ENCODE data around the gene ACAN.

The ACAN gene

GRCh38 chr15:88839961-88840360 lies 36.7 kb downstream of the ACAN start:
- POLR2A ChIA-PET, result no interaction called here
- CTCF ChIA-PET, result no interaction called here
- Histone ChIP-seq H3K27me3 (replicated peaks in 2 of 5; ENCODE audit: control insufficient read depth in 4 of 5, insufficient read depth in 5 of 5, low read length in 4 of 5) (peaks cover 0 to 4% (median 0%) of the 10 kb centered on the region in 5 experiments), H3K4me3 (ENCODE audit: control insufficient read depth in 1 of 7, extremely low read depth in 1 of 7, insufficient read depth in 4 of 7, low read depth in 2 of 7, low read length in 6 of 7) (no peak overlapping the region), H3K9me3 (ENCODE audit: control extremely low read depth in 1 of 5, control insufficient read depth in 4 of 5, insufficient read depth in 2 of 5, low read depth in 1 of 5, low read length in 4 of 5) (no peaks in the 10 kb centered on the region), H3K4me1 (ENCODE audit: control extremely low read depth in 1 of 4, control insufficient read depth in 4 of 4, insufficient read depth in 4 of 4, low read length in 3 of 4) (no peaks in the 10 kb centered on the region), H3K27ac (ENCODE audit: insufficient read depth in 1 of 2, low read depth in 1 of 2, low read length in 2 of 2, poor library complexity in 1 of 2, severe bottlenecking in 2 of 2) (no peak overlapping the region), H3K36me3 (ENCODE audit: control insufficient read depth in 4 of 4, insufficient read depth in 4 of 4, low read length in 3 of 4) (no peaks in the 10 kb centered on the region)
- no peak for DNase-seq
- over 99% methylated on average over 15 of the region's 16 CpGs for WGBS (ENCODE audit: insufficient coverage)

- Histone ChIP-seq H3K27me3 (replicated peaks in 2 of 5; ENCODE audit: control insufficient read depth in 4 of 5, insufficient read depth in 5 of 5, low read length in 4 of 5) (peaks cover 0 to 2% (median 0%) of the 10 kb centered on the region in 5 experiments), H3K27ac (ENCODE audit: insufficient read depth in 1 of 2, low read depth in 1 of 2, low read length in 2 of 2, poor library complexity in 1 of 2, severe bottlenecking in 2 of 2) (no peak overlapping the region), H3K9me3 (ENCODE audit: control extremely low read depth in 1 of 5, control insufficient read depth in 4 of 5, insufficient read depth in 2 of 5, low read depth in 1 of 5, low read length in 4 of 5) (no peaks in the 10 kb centered on the region), H3K4me3 (ENCODE audit: control insufficient read depth in 1 of 7, extremely low read depth in 1 of 7, insufficient read depth in 4 of 7, low read depth in 2 of 7, low read length in 6 of 7) (no peak overlapping the region), H3K36me3 (ENCODE audit: control insufficient read depth in 4 of 4, insufficient read depth in 4 of 4, low read length in 3 of 4) (no peaks in the 10 kb centered on the region), H3K4me1 (ENCODE audit: control extremely low read depth in 1 of 4, control insufficient read depth in 4 of 4, insufficient read depth in 4 of 4, low read length in 3 of 4) (no peaks in the 10 kb centered on the region)
- WGBS (ENCODE audit: insufficient coverage), result no CpG with 5 or more reads among the region's 1 CpG
- ChIA-PET POLR2A (no interaction called here), CTCF (no interaction called here)
- DNase-seq, result peak in 1 of 3 donors; percentile 3
Measured at GRCh38 chr15:88841236-88841635, 38.0 kb downstream of the ACAN start.

GRCh38 chr15:88842156-88842555 lies 38.9 kb downstream of the ACAN start:
- ChIA-PET CTCF (interaction anchor here (1.1 kb wide), 1 partner anchor 217 kb away, joined by 3 read pairs; no protein-coding TSS in a partner anchor), POLR2A (no interaction called here)
- Histone ChIP-seq H3K9me3 (ENCODE audit: control extremely low read depth in 1 of 5, control insufficient read depth in 4 of 5, insufficient read depth in 2 of 5, low read depth in 1 of 5, low read length in 4 of 5) (no peaks in the 10 kb centered on the region), H3K27ac (ENCODE audit: insufficient read depth in 1 of 2, low read depth in 1 of 2, low read length in 2 of 2, poor library complexity in 1 of 2, severe bottlenecking in 2 of 2) (no peak overlapping the region), H3K4me3 (ENCODE audit: control insufficient read depth in 1 of 7, extremely low read depth in 1 of 7, insufficient read depth in 4 of 7, low read depth in 2 of 7, low read length in 6 of 7) (no peak overlapping the region), H3K36me3 (ENCODE audit: control insufficient read depth in 4 of 4, insufficient read depth in 4 of 4, low read length in 3 of 4) (no peaks in the 10 kb centered on the region), H3K27me3 (replicated peaks in 2 of 5; ENCODE audit: control insufficient read depth in 4 of 5, insufficient read depth in 5 of 5, low read length in 4 of 5) (peaks cover 0 to 2% (median 0%) of the 10 kb centered on the region in 5 experiments), H3K4me1 (ENCODE audit: control extremely low read depth in 1 of 4, control insufficient read depth in 4 of 4, insufficient read depth in 4 of 4, low read length in 3 of 4) (no peaks in the 10 kb centered on the region)
- WGBS (ENCODE audit: insufficient coverage), result no CpG with 5 or more reads among the region's 4 CpGs
- DNase-seq, result no peak

DNA sequence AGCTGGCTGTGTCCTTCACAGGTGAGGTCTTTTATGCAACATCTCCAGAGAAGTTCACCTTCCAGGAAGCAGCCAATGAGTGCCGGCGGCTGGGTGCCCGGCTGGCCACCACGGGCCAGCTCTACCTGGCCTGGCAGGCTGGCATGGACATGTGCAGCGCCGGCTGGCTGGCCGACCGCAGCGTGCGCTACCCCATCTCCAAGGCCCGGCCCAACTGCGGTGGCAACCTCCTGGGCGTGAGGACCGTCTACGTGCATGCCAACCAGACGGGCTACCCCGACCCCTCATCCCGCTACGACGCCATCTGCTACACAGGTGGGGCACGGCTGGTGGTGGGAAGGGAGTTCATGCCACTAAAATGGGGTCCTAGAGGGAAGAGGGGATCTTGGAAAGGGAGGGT lies 40.1 kb downstream of the ACAN start:
- Histone ChIP-seq H3K36me3 (ENCODE audit: control insufficient read depth in 4 of 4, insufficient read depth in 4 of 4, low read length in 3 of 4) (no peaks in the 10 kb centered on the region), H3K9me3 (ENCODE audit: control extremely low read depth in 1 of 5, control insufficient read depth in 4 of 5, insufficient read depth in 2 of 5, low read depth in 1 of 5, low read length in 4 of 5) (no peaks in the 10 kb centered on the region), H3K4me1 (ENCODE audit: control extremely low read depth in 1 of 4, control insufficient read depth in 4 of 4, insufficient read depth in 4 of 4, low read length in 3 of 4) (no peaks in the 10 kb centered on the region), H3K27ac (ENCODE audit: insufficient read depth in 1 of 2, low read depth in 1 of 2, low read length in 2 of 2, poor library complexity in 1 of 2, severe bottlenecking in 2 of 2) (no peak overlapping the region), H3K4me3 (ENCODE audit: control insufficient read depth in 1 of 7, extremely low read depth in 1 of 7, insufficient read depth in 4 of 7, low read depth in 2 of 7, low read length in 6 of 7) (no peak overlapping the region), H3K27me3 (replicated peaks in 2 of 5; ENCODE audit: control insufficient read depth in 4 of 5, insufficient read depth in 5 of 5, low read length in 4 of 5) (peaks cover 0 to 2% (median 0%) of the 10 kb centered on the region in 5 experiments)
- ChIA-PET CTCF (no interaction called here), POLR2A (no interaction called here)
- 98% methylated on average over 19 of the region's 21 CpGs for WGBS (ENCODE audit: insufficient coverage)
- no peak for DNase-seq

DNA sequence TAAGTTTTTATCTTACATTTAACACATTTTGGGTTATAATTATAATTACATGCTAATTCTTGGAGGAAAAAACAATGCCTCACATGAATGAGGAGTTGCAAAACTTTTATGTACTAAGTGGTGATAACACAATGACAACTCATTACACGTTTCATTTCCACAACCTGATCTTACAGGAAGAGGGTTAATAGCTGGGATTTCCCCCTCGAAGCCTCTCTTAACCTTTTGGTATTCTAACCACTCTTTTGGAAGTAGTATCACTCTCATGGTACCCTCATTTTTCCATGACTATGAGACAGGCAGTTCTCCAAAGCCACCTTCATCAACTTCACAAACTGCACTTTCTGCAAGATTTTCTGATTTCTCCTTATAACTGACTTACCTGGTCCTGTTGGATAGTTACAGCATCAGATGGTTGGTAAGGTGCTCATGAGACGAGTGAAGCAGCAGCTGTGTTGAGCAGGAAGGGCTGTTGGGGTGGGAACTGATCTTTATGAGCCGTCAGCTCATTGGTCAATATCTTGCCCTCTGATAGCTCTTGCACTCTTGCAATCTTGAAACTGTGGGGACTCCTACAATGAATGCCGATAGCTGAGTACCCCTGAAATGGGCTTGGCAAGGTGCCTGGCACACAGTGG lies 41.6 kb downstream of the ACAN start:
- Histone ChIP-seq H3K4me3 (ENCODE audit: control insufficient read depth in 1 of 7, extremely low read depth in 1 of 7, insufficient read depth in 4 of 7, low read depth in 2 of 7, low read length in 6 of 7) (no peak overlapping the region), H3K36me3 (ENCODE audit: control insufficient read depth in 4 of 4, insufficient read depth in 4 of 4, low read length in 3 of 4) (no peaks in the 10 kb centered on the region), H3K9me3 (ENCODE audit: control extremely low read depth in 1 of 5, control insufficient read depth in 4 of 5, insufficient read depth in 2 of 5, low read depth in 1 of 5, low read length in 4 of 5) (no peaks in the 10 kb centered on the region), H3K27me3 (replicated peaks in 2 of 5; ENCODE audit: control insufficient read depth in 4 of 5, insufficient read depth in 5 of 5, low read length in 4 of 5) (peaks cover 0 to 3% (median 0%) of the 10 kb centered on the region in 5 experiments), H3K27ac (ENCODE audit: insufficient read depth in 1 of 2, low read depth in 1 of 2, low read length in 2 of 2, poor library complexity in 1 of 2, severe bottlenecking in 2 of 2) (no peak overlapping the region), H3K4me1 (ENCODE audit: control extremely low read depth in 1 of 4, control insufficient read depth in 4 of 4, insufficient read depth in 4 of 4, low read length in 3 of 4) (no peaks in the 10 kb centered on the region)
- CTCF ChIA-PET, result no interaction called here
- DNase-seq, result no peak
- WGBS (ENCODE audit: insufficient coverage), result 66% methylated on average over 5 of the region's 5 CpGs
- POLR2A ChIA-PET, result no interaction called here

GRCh38 chr15:88845616-88846015 lies 42.4 kb downstream of the ACAN start:
- no peak overlapping the region for H3K4me3 ChIP-seq (ENCODE audit: control insufficient read depth in 1 of 7, extremely low read depth in 1 of 7, insufficient read depth in 4 of 7, low read depth in 2 of 7, low read length in 6 of 7)
- peaks cover 0 to 3% (median 0%) of the 10 kb centered on the region in 5 experiments for H3K27me3 ChIP-seq (replicated peaks in 2 of 5; ENCODE audit: control insufficient read depth in 4 of 5, insufficient read depth in 5 of 5, low read length in 4 of 5)
- ChIA-PET CTCF (no interaction called here), POLR2A (no interaction called here)
- no peaks in the 10 kb centered on the region for H3K36me3 ChIP-seq (ENCODE audit: control insufficient read depth in 4 of 4, insufficient read depth in 4 of 4, low read length in 3 of 4)
- DNase-seq, result no peak
- H3K27ac ChIP-seq (ENCODE audit: insufficient read depth in 1 of 2, low read depth in 1 of 2, low read length in 2 of 2, poor library complexity in 1 of 2, severe bottlenecking in 2 of 2), result no peak overlapping the region
- H3K9me3 ChIP-seq (ENCODE audit: control extremely low read depth in 1 of 5, control insufficient read depth in 4 of 5, insufficient read depth in 2 of 5, low read depth in 1 of 5, low read length in 4 of 5), result no peaks in the 10 kb centered on the region
- no peaks in the 10 kb centered on the region for H3K4me1 ChIP-seq (ENCODE audit: control extremely low read depth in 1 of 4, control insufficient read depth in 4 of 4, insufficient read depth in 4 of 4, low read length in 3 of 4)
- WGBS (ENCODE audit: insufficient coverage), result 96% methylated on average over 14 of the region's 15 CpGs

- DNase-seq, result no peak
- Histone ChIP-seq H3K4me3 (ENCODE audit: control insufficient read depth in 1 of 7, extremely low read depth in 1 of 7, insufficient read depth in 4 of 7, low read depth in 2 of 7, low read length in 6 of 7) (no peak overlapping the region), H3K9me3 (ENCODE audit: control extremely low read depth in 1 of 5, control insufficient read depth in 4 of 5, insufficient read depth in 2 of 5, low read depth in 1 of 5, low read length in 4 of 5) (no peaks in the 10 kb centered on the region), H3K36me3 (ENCODE audit: control insufficient read depth in 4 of 4, insufficient read depth in 4 of 4, low read length in 3 of 4) (no peaks in the 10 kb centered on the region), H3K4me1 (ENCODE audit: control extremely low read depth in 1 of 4, control insufficient read depth in 4 of 4, insufficient read depth in 4 of 4, low read length in 3 of 4) (no peaks in the 10 kb centered on the region), H3K27ac (ENCODE audit: insufficient read depth in 1 of 2, low read depth in 1 of 2, low read length in 2 of 2, poor library complexity in 1 of 2, severe bottlenecking in 2 of 2) (no peak overlapping the region), H3K27me3 (replicated peaks in 2 of 5; ENCODE audit: control insufficient read depth in 4 of 5, insufficient read depth in 5 of 5, low read length in 4 of 5) (peaks cover 0 to 4% (median 0%) of the 10 kb centered on the region in 5 experiments)
- WGBS (ENCODE audit: insufficient coverage), result 86% methylated on average over 18 of the region's 20 CpGs
- ChIA-PET POLR2A (no interaction called here), CTCF (no interaction called here)
Measured at GRCh38 chr15:88847144-88847543, 43.9 kb downstream of the ACAN start.

Measured in common myeloid progenitor, CD34-positive (primary cell).